Peyer's patch (tissue), 4 donors: Measurements from ENCODE around the gene CALML3.

Experiments used
- CTCF ChIP-seq, 6 experiments: fragments of 450-650 bp in 4 of 6; fragments of 200-600 bp in 2 of 6; sonication (generic) in 1 of 6; IDR thresholded peaks; one replicate each; pipeline ENCODE4 v1.5.1; 2017 to 2019; ENCODE audit warnings: antibody characterized with exemption in 6 of 6, mild to moderate bottlenecking in 3 of 6, moderate library complexity in 1 of 6
- POLR2A ChIP-seq, 2 donors: fragments of 450-650 bp; IDR thresholded peaks; one replicate each; pipeline ENCODE4 v1.5.1; 2017; ENCODE audit warnings: antibody characterized with exemption in 2 of 2, mild to moderate bottlenecking in 2 of 2, moderate library complexity in 2 of 2

- TF ChIP-seq CTCF (IDR thresholded peaks at IDR 0.05) (no peak), POLR2A (IDR thresholded peaks at IDR 0.05) (no peak)
Measured at GRCh38 chr10:5485948-5486852, 38.6 kb upstream of the CALML3 start.
